GM21528 (cell line): ENCODE data around the gene RNF43.

ENCODE experiments used
- ATAC-seq: cut with Tn5 transposase; IDR thresholded peaks from one replicate; pipeline ENCODE4 v1.9.1; 2021; ENCODE audit warnings: mild to moderate bottlenecking, moderate library complexity; ENCODE audit not compliant: unreplicated experiment, low FRiP score

Gene RNF43

GRCh38 chr17:58417300-58418092, at the start of gene RNF43:
TSS of gene RNF43 (minus strand) at chr17:58417534. CDS start at chr17:58415577, 1,957 bp downstream.
- peak; percentile 95 for ATAC-seq

DNA sequence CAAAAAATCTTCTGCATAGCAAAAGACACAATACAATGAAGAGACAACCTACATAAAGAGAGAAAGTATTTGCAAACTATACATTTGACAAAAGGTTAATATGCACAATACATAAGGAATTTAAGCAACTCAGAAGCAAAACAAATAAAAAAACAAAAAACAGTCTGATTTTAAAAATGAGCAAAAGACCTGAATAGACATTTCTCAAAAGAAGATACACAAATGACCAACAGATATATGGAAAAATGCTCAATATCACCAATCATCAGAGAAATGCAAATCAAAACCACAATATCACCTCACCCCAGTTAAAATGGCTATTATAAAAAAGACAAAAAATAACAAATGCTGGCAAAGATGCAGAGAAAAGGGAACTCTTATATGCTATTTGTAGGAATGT, 38.2 kb upstream of the RNF43 start:
- no peak for ATAC-seq

GRCh38 chr17:58452738-58453137, 35.4 kb upstream of the RNF43 start:
- ATAC-seq: no peak

DNA sequence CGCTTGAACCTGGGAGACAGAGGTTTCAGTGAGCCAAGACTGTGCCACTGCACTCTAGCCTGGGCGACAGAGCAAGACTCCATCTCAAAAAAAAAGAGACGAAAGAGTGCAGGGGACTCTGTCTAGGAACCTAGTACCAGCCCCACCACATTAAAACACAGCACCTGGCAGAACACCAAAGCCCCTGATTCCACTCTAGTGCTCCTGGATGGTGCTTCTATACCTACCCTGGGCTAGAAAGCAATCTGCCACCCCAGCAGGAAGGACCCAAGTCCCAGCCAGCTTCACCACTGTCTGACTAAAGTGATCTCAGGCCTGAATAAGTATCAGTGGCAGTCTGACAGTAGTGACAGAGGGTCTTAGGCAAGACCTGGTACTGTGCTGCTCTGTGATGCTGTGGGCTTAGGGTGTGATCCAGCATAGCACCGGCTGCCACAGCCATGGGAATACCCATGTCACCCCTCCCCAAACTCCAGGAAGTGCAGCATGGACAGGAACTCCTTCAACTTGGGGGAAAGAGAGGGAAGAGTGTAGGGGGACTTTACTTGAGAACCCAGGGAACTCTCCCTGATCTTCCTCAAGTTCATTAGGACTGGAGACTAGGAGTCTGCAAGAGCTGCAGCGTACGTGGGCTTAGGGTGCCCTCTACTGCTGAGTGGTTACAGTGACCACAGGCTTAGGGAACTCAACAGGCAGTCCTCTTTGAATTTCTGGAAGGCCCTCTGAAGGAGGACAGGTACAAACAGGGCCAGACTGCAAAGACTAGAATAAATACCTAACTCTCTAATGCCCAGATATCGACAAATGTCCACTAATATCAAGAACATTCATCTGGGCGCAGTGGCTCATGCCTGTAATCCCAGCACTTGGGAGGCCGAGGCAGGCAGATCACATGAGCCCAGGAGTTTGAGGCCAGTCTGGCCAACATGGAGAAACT, 30.0 kb upstream of the RNF43 start:
- ATAC-seq: no peak

DNA sequence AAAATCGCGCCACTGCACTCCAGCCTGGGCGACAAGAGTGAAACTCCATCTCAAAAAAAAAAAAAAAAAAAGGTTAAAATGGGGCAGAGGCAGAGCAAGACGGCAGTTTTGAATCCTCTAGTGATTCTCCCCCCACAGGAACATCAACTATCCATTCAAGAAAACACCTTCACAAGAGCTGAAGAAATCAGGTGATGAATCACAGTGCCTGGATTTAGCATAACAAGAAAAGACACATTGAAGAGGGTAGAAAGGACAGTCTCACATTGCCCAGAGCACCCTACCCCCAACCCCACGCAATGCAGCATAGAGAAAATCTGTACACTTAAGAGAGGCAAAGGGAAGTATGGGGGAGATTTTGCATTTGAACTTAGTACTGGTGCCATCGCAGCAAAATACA, 28.8 kb upstream of the RNF43 start:
- ATAC-seq: no peak

- ATAC-seq: no peak
Observed at GRCh38 chr17:58436805-58437239, 19.5 kb upstream of the RNF43 start.

DNA sequence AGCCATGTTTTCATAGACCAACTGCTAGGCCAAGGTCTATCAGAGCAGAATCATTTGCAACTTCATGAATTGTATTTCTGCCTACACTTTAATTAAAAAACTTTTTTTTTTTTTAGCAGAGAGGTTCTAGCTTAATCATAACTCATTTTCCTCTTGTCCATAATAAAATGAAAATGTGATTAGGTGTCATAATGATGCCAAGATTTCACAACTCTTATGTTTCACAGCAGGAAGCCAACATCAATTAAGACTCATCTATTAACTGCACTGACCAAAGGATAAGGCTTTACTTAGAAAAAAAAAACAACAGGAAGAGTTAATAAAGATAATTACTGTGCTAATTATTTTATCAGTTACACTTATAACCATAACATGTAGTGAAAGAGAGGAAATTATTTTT, 18.9 kb upstream of the RNF43 start:
- ATAC-seq: no peak

DNA sequence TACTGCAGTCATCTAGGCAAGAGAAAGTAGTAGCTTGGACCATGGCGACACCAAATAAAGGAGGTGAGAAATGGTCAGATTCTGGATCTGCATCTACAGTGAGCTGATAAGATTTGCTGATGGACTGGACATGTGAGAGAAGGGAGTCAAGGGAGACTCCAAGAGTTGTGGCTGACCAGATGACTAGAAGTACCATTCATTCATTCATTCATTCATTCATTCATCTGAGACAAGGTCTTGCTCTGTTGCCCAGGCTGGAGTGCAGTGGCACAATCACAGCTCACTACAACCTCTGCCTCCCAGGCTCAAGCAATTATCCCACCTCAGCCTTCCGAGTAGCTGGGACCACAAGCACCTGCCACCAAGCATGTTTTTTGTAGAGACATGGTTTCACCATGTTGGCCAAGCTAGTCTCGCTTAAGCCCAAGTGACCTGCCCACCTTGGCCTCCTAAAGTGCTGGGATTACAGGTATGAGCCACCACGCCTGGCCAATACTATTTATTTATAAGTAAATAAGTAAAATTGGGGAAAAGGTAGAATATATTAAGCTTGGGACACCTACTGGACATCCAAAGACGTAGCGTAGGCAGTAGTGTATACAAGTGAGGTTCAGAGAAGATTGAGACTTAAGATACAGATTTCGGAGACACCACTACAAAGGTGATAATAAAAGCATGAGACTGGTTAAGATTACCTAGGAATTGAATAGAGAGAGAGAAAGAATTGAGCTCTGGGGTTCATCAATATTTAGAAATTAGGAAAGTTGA, 15.7 kb upstream of the RNF43 start:
- ATAC-seq: no peak

- no peak for ATAC-seq
Observed at GRCh38 chr17:58427807-58428206, 10.5 kb upstream of the RNF43 start.

DNA sequence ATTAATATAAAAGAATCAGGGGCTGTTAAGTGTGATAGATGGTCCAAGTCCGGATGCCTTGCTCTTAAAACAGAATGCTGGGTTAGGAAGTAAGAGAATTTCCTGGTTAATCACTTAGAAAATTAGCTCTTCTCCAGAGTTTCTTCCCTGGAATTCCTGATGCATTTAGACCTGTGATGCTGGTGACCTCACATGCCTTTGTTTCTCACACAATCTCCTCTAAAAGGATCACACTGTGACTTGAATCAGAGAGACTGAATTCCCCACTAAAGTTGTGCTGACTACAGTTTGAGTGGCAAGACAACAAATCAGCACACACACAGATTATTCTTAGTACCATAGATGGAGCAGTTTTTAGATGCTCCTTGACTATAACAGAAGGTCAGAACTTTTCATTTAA, 4.4 kb upstream of the RNF43 start:
- ATAC-seq: no peak

DNA sequence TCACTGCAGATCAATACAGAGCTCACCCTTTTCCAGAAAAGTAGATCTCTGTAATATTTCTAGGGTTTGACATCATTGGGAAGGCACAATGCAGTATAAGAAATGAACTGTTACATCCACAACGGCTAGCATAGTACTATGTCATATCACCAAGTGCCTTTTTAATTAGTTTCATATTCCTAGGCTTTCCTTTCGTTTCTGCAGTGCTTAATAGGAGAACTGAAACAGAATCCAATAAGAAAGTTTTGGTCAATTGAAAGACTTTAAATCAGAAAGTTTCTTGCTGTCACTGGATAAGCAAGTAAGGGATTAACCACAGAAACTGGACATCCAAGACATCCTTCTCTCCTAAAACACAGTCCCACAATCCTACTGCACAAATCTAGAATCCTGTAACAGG, 3.5 kb upstream of the RNF43 start:
- no peak for ATAC-seq

DNA sequence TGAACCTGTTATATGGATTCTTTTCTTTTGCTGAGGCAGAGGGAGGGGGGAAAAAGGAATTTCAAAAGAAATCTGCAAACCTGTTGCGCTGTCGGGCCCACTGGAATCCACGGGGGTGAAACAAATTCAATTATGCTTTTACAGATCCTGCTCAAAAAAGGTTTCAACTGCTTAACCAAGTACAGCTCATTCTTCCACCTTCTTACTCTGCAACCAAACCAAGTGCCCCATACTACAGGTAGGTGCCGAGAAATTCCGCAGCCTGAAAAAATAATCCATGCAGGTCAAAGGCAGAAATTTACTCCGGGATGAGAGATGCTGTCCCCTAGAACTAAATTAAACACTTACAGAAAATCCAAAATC, 416 bp downstream of the RNF43 start:
- no peak for ATAC-seq

DNA sequence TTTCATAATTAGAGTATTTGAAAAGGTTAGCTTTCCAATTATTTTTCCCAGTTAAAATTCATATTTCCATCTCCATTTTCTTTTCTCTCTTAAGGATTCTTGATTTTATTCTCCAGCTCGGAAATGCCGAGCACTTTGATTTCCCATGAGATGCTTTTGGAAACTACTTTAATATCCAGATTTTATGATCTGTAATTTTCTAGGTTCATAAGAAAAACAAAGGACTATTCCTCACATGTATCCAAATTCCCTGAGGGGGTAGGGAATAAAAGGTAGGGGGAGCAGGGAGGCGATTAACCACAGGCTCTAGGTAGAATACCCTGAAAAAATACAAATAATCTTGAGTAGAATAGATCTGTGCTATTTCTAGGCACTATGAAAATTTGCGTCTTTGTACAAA, 938 bp downstream of the RNF43 start:
- no peak for ATAC-seq

GRCh38 chr17:58415371-58416055, 1.8 kb downstream of the RNF43 start:
- no peak for ATAC-seq

DNA sequence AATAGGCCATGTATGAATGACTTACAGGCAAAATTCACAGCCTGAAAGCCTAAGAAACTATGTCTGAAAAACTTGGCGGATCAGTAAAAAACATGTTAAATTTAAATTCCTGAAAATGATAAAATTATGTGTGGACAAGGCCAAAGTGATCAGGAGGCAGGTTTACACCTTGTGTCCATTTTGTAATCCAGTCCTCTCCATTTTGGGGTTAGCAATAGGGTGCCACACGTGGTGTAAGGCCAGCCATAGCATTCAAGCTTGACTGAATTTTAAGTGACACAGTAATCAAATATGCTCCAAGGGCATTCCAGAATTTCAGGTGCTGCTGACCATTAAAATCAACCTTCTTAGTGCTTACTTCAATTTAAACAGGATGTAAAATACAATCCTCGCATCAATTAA, 2.7 kb downstream of the RNF43 start:
- no peak for ATAC-seq

- ATAC-seq: no peak
Observed at GRCh38 chr17:58413684-58414083, 3.6 kb downstream of the RNF43 start.

GRCh38 chr17:58412961-58413586, 4.3 kb downstream of the RNF43 start:
- no peak for ATAC-seq

DNA sequence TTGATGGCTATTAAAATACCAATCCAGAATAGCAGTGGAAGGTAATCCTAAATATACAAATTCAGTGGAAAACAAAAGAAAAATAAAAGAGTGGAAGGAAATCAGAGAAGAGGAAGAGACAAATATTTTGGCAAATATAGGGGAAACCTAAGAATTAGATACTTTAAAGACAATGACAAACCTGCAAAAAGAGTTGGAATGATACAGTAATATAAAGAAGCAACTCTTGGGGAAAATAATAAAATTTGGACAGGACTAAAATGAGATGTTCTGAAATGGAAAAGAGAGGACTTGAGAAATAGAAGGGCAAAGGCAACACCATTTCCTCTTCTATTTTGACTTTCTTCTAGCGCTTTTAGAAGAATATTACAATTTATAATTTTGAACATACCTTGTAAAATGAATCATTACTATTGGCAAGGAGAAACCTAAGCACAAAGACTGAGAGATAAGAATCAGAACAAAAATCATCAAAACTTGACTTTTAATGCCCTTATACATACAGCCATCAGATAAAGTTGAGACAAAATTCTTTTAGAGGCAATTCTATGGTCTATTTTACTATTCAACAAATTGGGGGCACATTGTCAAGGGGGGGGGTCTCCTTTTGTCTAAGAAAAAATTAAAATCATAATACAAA, 5.2 kb downstream of the RNF43 start:
- no peak for ATAC-seq

DNA sequence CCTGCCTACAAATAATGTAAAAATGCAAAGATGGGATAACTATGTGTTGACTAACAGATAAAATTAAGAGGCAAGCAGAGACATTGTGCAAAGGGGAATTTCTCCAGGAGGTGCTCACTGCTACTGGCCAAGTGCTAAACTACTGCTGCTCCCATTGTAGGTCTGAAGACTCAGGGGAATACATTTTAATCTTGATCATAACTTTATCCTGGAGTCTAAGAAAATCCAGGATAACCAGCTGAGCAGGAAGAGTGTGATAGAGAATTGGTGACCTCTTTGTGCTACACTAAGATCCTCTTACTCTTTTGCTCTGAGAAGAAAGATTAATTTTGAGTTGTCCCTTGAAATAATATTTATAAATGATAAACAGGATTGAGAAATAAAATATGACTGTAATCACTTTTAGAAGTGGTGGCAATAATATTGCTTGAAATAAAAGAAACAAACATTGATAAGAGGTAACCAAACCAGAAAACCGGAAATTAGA, 5.9 kb downstream of the RNF43 start:
- no peak for ATAC-seq
